ENCODE results near the gene YJEFN3.

YJEFN3 gene

GRCh38 chr19:19485161-19485997 lies 43.3 kb upstream of the YJEFN3 start:
- Histone ChIP-seq H3K27ac (ENCODE audit: low read depth, low read length) (no peak overlapping the region), H4K20me1 (ENCODE audit: low read depth, low read length) (no peaks in the 10 kb centered on the region; the same call in 1 of the 2 replicates), H3K4me3 (ENCODE audit: insufficient read depth, low read length, poor library complexity, severe bottlenecking) (no peak overlapping the region), H2AFZ (ENCODE audit: low read depth, low read length, severe bottlenecking) (no peak overlapping the region), H3K9ac (ENCODE audit: low read length) (no peak overlapping the region), H3K9me2 (replicated peaks; ENCODE audit: insufficient read depth, low read length) (no peaks in the 10 kb centered on the region), H3K79me2 (ENCODE audit: insufficient read depth, low read length) (peaks cover 57% of the 10 kb centered on the region), H3F3A (ENCODE audit: insufficient read depth) (peaks cover 17% of the 10 kb centered on the region), H3K9me3 (ENCODE audit: insufficient read depth, low read length) (no peaks in the 10 kb centered on the region), H3K36me3 (ENCODE audit: low read length) (no peaks in the 10 kb centered on the region), H3K4me2 (ENCODE audit: low read depth, low read length, poor library complexity, severe bottlenecking) (no peak overlapping the region), H3K27me3 (ENCODE audit: low read length) (no peaks in the 10 kb centered on the region)
- no peak for TF ChIP-seq EZH2phosphoT487 (conservative IDR thresholded peaks at IDR 0.05; ENCODE audit: low read length)
- TF ChIP-seq CTCF (IDR thresholded peaks at IDR 0.05; ENCODE audit: insufficient read depth, low read length, poor library complexity, severe bottlenecking) = no peak

GRCh38 chr19:19485998-19486290 lies 42.8 kb upstream of the YJEFN3 start:
- no peak for TF ChIP-seq CTCF (IDR thresholded peaks at IDR 0.05; ENCODE audit: insufficient read depth, low read length, poor library complexity, severe bottlenecking)
- TF ChIP-seq EZH2phosphoT487 (conservative IDR thresholded peaks at IDR 0.05; ENCODE audit: low read length) = no peak
- Histone ChIP-seq H3K4me2 (ENCODE audit: low read depth, low read length, poor library complexity, severe bottlenecking) (no peak overlapping the region), H3K9me2 (replicated peaks; ENCODE audit: insufficient read depth, low read length) (no peaks in the 10 kb centered on the region), H3K9ac (ENCODE audit: low read length) (no peak overlapping the region), H3K4me3 (ENCODE audit: insufficient read depth, low read length, poor library complexity, severe bottlenecking) (no peak overlapping the region), H4K20me1 (ENCODE audit: low read depth, low read length) (no peaks in the 10 kb centered on the region; the same call in 1 of the 2 replicates), H3F3A (ENCODE audit: insufficient read depth) (peaks cover 17% of the 10 kb centered on the region), H3K27ac (ENCODE audit: low read depth, low read length) (no peak overlapping the region), H2AFZ (ENCODE audit: low read depth, low read length, severe bottlenecking) (no peak overlapping the region), H3K36me3 (ENCODE audit: low read length) (no peaks in the 10 kb centered on the region), H3K9me3 (ENCODE audit: insufficient read depth, low read length) (no peaks in the 10 kb centered on the region), H3K27me3 (ENCODE audit: low read length) (no peaks in the 10 kb centered on the region), H3K79me2 (ENCODE audit: insufficient read depth, low read length) (peaks cover 56% of the 10 kb centered on the region)

GRCh38 chr19:19486343-19487076 lies 42.2 kb upstream of the YJEFN3 start:
- no peak overlapping the region for H3K4me2 ChIP-seq (ENCODE audit: low read depth, low read length, poor library complexity, severe bottlenecking)

More at GRCh38 chr19:19486343-19487076, 42.2 kb upstream of the YJEFN3 start:
- Histone ChIP-seq H3K36me3 (ENCODE audit: low read length) (no peaks in the 10 kb centered on the region), H3K9me3 (ENCODE audit: insufficient read depth, low read length) (no peaks in the 10 kb centered on the region), H3K9ac (ENCODE audit: low read length) (no peak overlapping the region), H3F3A (ENCODE audit: insufficient read depth) (peaks cover 17% of the 10 kb centered on the region), H3K4me3 (ENCODE audit: insufficient read depth, low read length, poor library complexity, severe bottlenecking) (no peak overlapping the region), H4K20me1 (ENCODE audit: low read depth, low read length) (no peaks in the 10 kb centered on the region; the same call in 1 of the 2 replicates), H3K9me2 (replicated peaks; ENCODE audit: insufficient read depth, low read length) (no peaks in the 10 kb centered on the region), H3K27ac (ENCODE audit: low read depth, low read length) (no peak overlapping the region), H3K27me3 (ENCODE audit: low read length) (no peaks in the 10 kb centered on the region), H3K79me2 (ENCODE audit: insufficient read depth, low read length) (peaks cover 56% of the 10 kb centered on the region), H2AFZ (ENCODE audit: low read depth, low read length, severe bottlenecking) (no peak overlapping the region)
- TF ChIP-seq CTCF (IDR thresholded peaks at IDR 0.05; ENCODE audit: insufficient read depth, low read length, poor library complexity, severe bottlenecking) (no peak), EZH2phosphoT487 (conservative IDR thresholded peaks at IDR 0.05; ENCODE audit: low read length) (no peak)
